ENCODE measurements around the gene TRIM32.

DNA sequence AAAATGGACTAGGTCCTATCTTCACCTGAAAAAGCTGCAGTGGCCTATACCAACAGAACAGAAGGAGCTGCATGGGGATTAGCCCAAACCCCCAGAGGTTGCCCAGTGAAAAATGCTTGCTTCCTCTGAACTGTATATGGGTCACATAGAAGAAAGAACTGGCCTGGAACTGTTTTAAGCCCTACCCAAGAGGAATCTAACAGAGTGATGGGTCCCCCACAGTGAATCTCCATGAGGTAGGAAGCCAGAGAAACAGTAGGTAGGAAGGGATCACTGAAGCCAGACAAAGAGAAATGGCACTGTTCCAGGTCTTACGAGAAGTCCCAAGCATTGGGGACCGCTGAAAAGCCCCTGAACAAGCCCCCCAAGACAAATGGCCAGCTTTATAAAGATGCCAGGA is 28.8 kb upstream of the TRIM32 start:
- no peak for TF ChIP-seq POLR2A (IDR thresholded peaks at IDR 0.05; ENCODE audit: low read depth, low read length)
- no peak for TF ChIP-seq POLR2AphosphoS5 (IDR thresholded peaks at IDR 0.05; ENCODE audit: low read depth, low read length)
- TF ChIP-seq TAF1 (IDR thresholded peaks at IDR 0.05; ENCODE audit: low read depth, low read length): no peak
- TF ChIP-seq SPI1 (IDR thresholded peaks at IDR 0.05; ENCODE audit: low read depth, low read length): no peak
